A673 (cell line): ENCODE results near the gene ZSCAN30.

ENCODE experiments used
- CTCF ChIP-seq: fragments of 300-800, 200-600 bp; sonication (generic); conservative IDR thresholded peaks from 2 replicates; pipeline ENCODE4 v1.5.1; 2017; ENCODE audit warnings: low read depth, mild to moderate bottlenecking, antibody characterized with exemption, low read length, moderate library complexity, mixed read lengths
- EZH2 ChIP-seq: fragments of 200-600 bp; sonication (generic); IDR thresholded peaks from 2 replicates; pipeline ENCODE4 v1.6.1; 2017; ENCODE audit warnings: borderline replicate concordance, low read depth, mild to moderate bottlenecking, mixed read lengths, antibody characterized with exemption, low read length; ENCODE audit not compliant: poor library complexity, severe bottlenecking

GRCh38 chr18:35289293-35289692, 736 bp downstream of the ZSCAN30 start:
- TF ChIP-seq EZH2 = no peak
- TF ChIP-seq CTCF = no peak
